HepG2 (cell line): ENCODE data around the gene ACP5. TPM values are rescaled to one million over a fixed set of nuclear protein-coding genes. Genes with fewer than 3 reads are reported as not detected.

Experiments
- NFAT5 ChIP-seq: sonication (generic); formaldehyde crosslinking; IDR thresholded peaks from 2 replicates; pipeline ENCODE4 v1.4.0; 2020; ENCODE audit warnings: missing genetic modification reagents
- PTBP1 ChIP-seq: fragments of 200-400 bp; formaldehyde crosslinking; IDR thresholded peaks from 2 replicates; pipeline ENCODE4 v1.6.1; 2018; ENCODE audit warnings: low read length, low read depth; ENCODE audit not compliant: poor library complexity, severe bottlenecking
- ZBTB34 ChIP-seq: sonication (generic); formaldehyde crosslinking; IDR thresholded peaks from 2 replicates; pipeline ENCODE4 v1.8.0; 2022; ENCODE audit warnings: mild to moderate bottlenecking, missing genetic modification reagents
- ZHX1 ChIP-seq: sonication (generic); formaldehyde crosslinking; IDR thresholded peaks from 2 replicates; pipeline ENCODE4 v1.8.1; 2022; ENCODE audit warnings: low read depth, mild to moderate bottlenecking, missing genetic modification reagents
- ZNF10 ChIP-seq: sonication (generic); formaldehyde crosslinking; IDR thresholded peaks from 2 replicates; pipeline ENCODE4 v1.4.0; 2020; ENCODE audit warnings: mild to moderate bottlenecking, low read depth, missing genetic modification reagents, borderline replicate concordance
- ZNF274 ChIP-seq: sonication (generic); formaldehyde crosslinking; IDR thresholded peaks from 2 replicates; pipeline ENCODE4 v1.5.1; 2020; ENCODE audit warnings: mild to moderate bottlenecking, missing genetic modification reagents
- ZNF460 ChIP-seq: sonication (generic); formaldehyde crosslinking; IDR thresholded peaks from 2 replicates; pipeline ENCODE4 v1.5.1; 2020; ENCODE audit warnings: missing genetic modification reagents, mild to moderate bottlenecking, borderline replicate concordance
- ZNF619 ChIP-seq: sonication (generic); formaldehyde crosslinking; IDR thresholded peaks from 2 replicates; pipeline ENCODE4 v1.4.0; 2020; ENCODE audit warnings: mild to moderate bottlenecking, missing genetic modification reagents
- ZSCAN21 ChIP-seq: sonication (generic); formaldehyde crosslinking; IDR thresholded peaks from 2 replicates; pipeline ENCODE4 v1.8.0; 2022; ENCODE audit warnings: mild to moderate bottlenecking, missing genetic modification reagents, moderate library complexity, borderline replicate concordance
- polyA plus RNA-seq, 8 experiments: library from polyadenylated mRNA; depleted of rRNA in 3 of 8; stranded (reverse) in 7 of 8; unstranded in 1 of 8; fragments of >200 nt; fragmentation: Illumina TruSeq in 4 of 8; extraction: Trizol in 4 of 8; gene quantifications; 2 replicates each; pipeline versions ENCODE4 v1.2.1 to v1.2.3, GENCODE V29; 2011 to 2016; ENCODE audit warnings: low read depth in 4 of 8, missing spikeins in 1 of 8, mixed read lengths in 1 of 8; ENCODE audit not compliant: insufficient read depth in 1 of 8
- total RNA-seq, 5 experiments: library from RNA; depleted of rRNA; stranded (reverse); fragments of >200 nt; fragmentation: Illumina TruSeq; extraction: Trizol; gene quantifications; 2 replicates each; pipeline ENCODE4 v1.2.3, GENCODE V29; 2016; ENCODE audit warnings: low read depth in 1 of 5

ACP5 gene
- total and polyA plus RNA-seq, 2 of the 13 experiments (the other 11 are each of a cell fraction or from before 2014, with no cell fraction given) = 1.3 to 6.7 TPM

- TF ChIP-seq ZHX1 = no peak
- TF ChIP-seq ZNF10 (CRISPR knock-in tag) = no peak
- TF ChIP-seq ZNF619 = no peak
- TF ChIP-seq ZBTB34 (CRISPR knock-in tag) = no peak
- no peak for TF ChIP-seq ZNF460 (CRISPR knock-in tag)
- TF ChIP-seq NFAT5 (CRISPR knock-in tag) = no peak
- TF ChIP-seq ZSCAN21 (CRISPR knock-in tag) = no peak
- TF ChIP-seq PTBP1 = no peak
- TF ChIP-seq ZNF274 (CRISPR knock-in tag) = peak; percentile 87
Measured at GRCh38 chr19:11528551-11529341, 48.7 kb downstream of the ACP5 start, which contains the start of gene ECSIT (continued).
